OCI-LY7 (cell line): ENCODE data around the gene NR2E1. TPM values are rescaled to one million over a fixed set of nuclear protein-coding genes. Genes with fewer than 3 reads are reported as not detected.

Experiments
- BruUV-seq: library from RNA; stranded (reverse); fragments of 400-500 nt; replicated peaks from 2 replicates; lab custom pipeline; 2021; lab: Mats Ljungman, UMichigan
- CTCF ChIA-PET: fragments of 300-600 bp; sonication (Branson Sonifier 250); formaldehyde crosslinking; loops from one replicate; lab custom pipeline; 2022; ENCODE audit warnings: antibody characterized with exemption; ENCODE audit not compliant: unreplicated experiment; lab: Charles Lee
- POLR2A ChIA-PET: fragments of 300-600 bp; sonication (Branson Sonifier 250); formaldehyde crosslinking; loops from one replicate; lab custom pipeline; 2022; ENCODE audit warnings: antibody characterized with exemption; lab: Charles Lee
- DNase-seq: peaks from one replicate; pipeline ENCODE4 v3.0.0-alpha.2; 2015; ENCODE audit warnings: low spot score
- H2AFZ ChIP-seq: fragments of 200-600 bp; sonication (generic), shearing (Covaris generic); 2 replicates; pipeline ENCODE4 v1.6.1; 2014; ENCODE audit warnings: mild to moderate bottlenecking, antibody characterized with exemption, low read length, moderate library complexity
- H3K27ac ChIP-seq: fragments of 200-600 bp; sonication (generic); 2 replicates; pipeline ENCODE4 v1.5.1; 2014; ENCODE audit warnings: mixed run types, low read depth, mild to moderate bottlenecking, moderate library complexity, low read length, inconsistent platforms; ENCODE audit not compliant: poor library complexity, severe bottlenecking
- H3K36me3 ChIP-seq: fragments of 200-600 bp; sonication (generic); 2 replicates; pipeline ENCODE4 v1.6.1; 2014; ENCODE audit warnings: mild to moderate bottlenecking, antibody characterized with exemption, low read length, moderate library complexity, mixed read lengths; ENCODE audit not compliant: insufficient read depth
- H3K4me1 ChIP-seq: fragments of 200-600 bp; sonication (generic); 2 replicates; pipeline ENCODE4 v1.5.1; 2014; ENCODE audit warnings: mild to moderate bottlenecking, low read length; ENCODE audit not compliant: insufficient read depth, poor library complexity, severe bottlenecking
- H3K4me2 ChIP-seq: fragments of 200-600 bp; sonication (generic); 2 replicates; pipeline ENCODE4 v1.6.1; 2014; ENCODE audit warnings: mild to moderate bottlenecking, low read length
- H3K4me3 ChIP-seq: fragments of 200-600 bp; sonication (generic); 2 replicates; pipeline ENCODE4 v1.5.1; 2014; ENCODE audit warnings: mild to moderate bottlenecking, low read depth, low read length; ENCODE audit not compliant: poor library complexity, severe bottlenecking
- H3K79me2 ChIP-seq: fragments of 200-600 bp; sonication (generic); 2 replicates; pipeline ENCODE4 v1.6.1; 2016; ENCODE audit warnings: low read depth, mild to moderate bottlenecking, low read length, moderate library complexity, mixed read lengths; ENCODE audit not compliant: insufficient read depth
- H3K9me2 ChIP-seq: fragments of 200-600 bp; sonication (generic); 2 replicates; pipeline ENCODE4 v1.6.1; 2016; ENCODE audit warnings: mild to moderate bottlenecking, low read length, mixed read lengths; ENCODE audit not compliant: insufficient read depth
- H3K9me3 ChIP-seq: fragments of 200-600 bp; sonication (generic); 2 replicates; pipeline ENCODE4 v1.6.1; 2014; ENCODE audit warnings: mild to moderate bottlenecking, mixed run types, low read length, mixed read lengths
- H4K20me1 ChIP-seq: fragments of 200-600 bp; sonication (generic); 2 replicates; pipeline ENCODE4 v1.6.1; 2014; ENCODE audit warnings: mild to moderate bottlenecking, antibody characterized with exemption, low read length, moderate library complexity, mixed read lengths; ENCODE audit not compliant: insufficient read depth
- EZH2phosphoT487 ChIP-seq: fragments of 200-600 bp; sonication (generic); IDR thresholded peaks from 2 replicates; pipeline ENCODE4 v1.6.1; 2018; ENCODE audit warnings: low read depth, borderline replicate concordance, mild to moderate bottlenecking, mixed run types, antibody characterized with exemption, low read length, moderate library complexity, mixed read lengths
- intact Hi-C: fragments of 100-400 bp; cut with micrococcal nuclease; formaldehyde crosslinking; loops from one replicate; pipeline ENCODE4 v1.10.0; 2022; ENCODE audit not compliant: unreplicated experiment
- total RNA-seq, 2 experiments: library from RNA; depleted of rRNA in 1 of 2; stranded (reverse); fragments of >200 nt in 1 of 2; shearing (Covaris generic) in 1 of 2; gene quantifications; 2 replicates each; pipeline ENCODE4 v1.2.3, GENCODE V29; 2014 to 2022
- TF ChIP-seq, protein P1 (sequence below): fragments of 200-600 bp; sonication (generic); conservative IDR thresholded peaks from 2 replicates; pipeline ENCODE4 v1.5.1; 2014; ENCODE audit warnings: mild to moderate bottlenecking, antibody characterized with exemption, low read length, moderate library complexity, mixed read lengths

NR2E1 gene
- total RNA-seq, 2 experiments from 2014 or later, result not detected

DNA sequence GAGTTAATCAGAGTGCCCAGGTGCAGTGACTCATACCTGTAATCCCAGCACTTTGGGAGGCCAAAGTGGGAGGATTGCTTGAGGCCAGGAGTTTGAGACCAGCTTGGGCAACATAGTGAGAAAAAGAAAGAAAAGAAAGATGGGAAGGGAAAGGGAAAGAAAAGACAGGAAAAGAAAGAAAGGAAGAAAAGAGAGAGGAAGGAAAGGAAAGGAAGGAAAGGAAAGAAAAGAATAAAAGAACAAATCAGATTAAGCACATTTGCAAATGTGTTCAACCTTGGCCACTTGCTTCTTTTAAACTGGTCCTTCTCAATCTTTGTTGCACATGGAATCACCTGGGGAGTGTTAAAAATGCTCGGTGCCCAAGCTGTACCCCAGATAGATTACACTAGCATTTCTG lies 28.0 kb downstream of the NR2E1 start:
- CTCF ChIA-PET, result no interaction called here
- H3K4me2 ChIP-seq, result no peak overlapping the region
- H3K4me3 ChIP-seq, result no peak overlapping the region
- no peaks in the 10 kb centered on the region for H3K36me3 ChIP-seq
- H3K4me1 ChIP-seq, result no peaks in the 10 kb centered on the region
- H2AFZ ChIP-seq, result no peak overlapping the region
- H3K9me3 ChIP-seq, result no peaks in the 10 kb centered on the region
- H3K79me2 ChIP-seq, result no peaks in the 10 kb centered on the region
- no peak overlapping the region for H3K27ac ChIP-seq
- intact Hi-C loops, result no loop called here
- H3K9me2 ChIP-seq, result no peaks in the 10 kb centered on the region
- no peaks in the 10 kb centered on the region for H4K20me1 ChIP-seq
- no peak for DNase-seq
- BruUV-seq, result no TSS peak
- no peak for TF ChIP-seq EZH2phosphoT487
- TF ChIP-seq, protein P1, sequence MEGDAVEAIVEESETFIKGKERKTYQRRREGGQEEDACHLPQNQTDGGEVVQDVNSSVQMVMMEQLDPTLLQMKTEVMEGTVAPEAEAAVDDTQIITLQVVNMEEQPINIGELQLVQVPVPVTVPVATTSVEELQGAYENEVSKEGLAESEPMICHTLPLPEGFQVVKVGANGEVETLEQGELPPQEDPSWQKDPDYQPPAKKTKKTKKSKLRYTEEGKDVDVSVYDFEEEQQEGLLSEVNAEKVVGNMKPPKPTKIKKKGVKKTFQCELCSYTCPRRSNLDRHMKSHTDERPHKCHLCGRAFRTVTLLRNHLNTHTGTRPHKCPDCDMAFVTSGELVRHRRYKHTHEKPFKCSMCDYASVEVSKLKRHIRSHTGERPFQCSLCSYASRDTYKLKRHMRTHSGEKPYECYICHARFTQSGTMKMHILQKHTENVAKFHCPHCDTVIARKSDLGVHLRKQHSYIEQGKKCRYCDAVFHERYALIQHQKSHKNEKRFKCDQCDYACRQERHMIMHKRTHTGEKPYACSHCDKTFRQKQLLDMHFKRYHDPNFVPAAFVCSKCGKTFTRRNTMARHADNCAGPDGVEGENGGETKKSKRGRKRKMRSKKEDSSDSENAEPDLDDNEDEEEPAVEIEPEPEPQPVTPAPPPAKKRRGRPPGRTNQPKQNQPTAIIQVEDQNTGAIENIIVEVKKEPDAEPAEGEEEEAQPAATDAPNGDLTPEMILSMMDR, result no peak
- POLR2A ChIA-PET, result no interaction called here

DNA sequence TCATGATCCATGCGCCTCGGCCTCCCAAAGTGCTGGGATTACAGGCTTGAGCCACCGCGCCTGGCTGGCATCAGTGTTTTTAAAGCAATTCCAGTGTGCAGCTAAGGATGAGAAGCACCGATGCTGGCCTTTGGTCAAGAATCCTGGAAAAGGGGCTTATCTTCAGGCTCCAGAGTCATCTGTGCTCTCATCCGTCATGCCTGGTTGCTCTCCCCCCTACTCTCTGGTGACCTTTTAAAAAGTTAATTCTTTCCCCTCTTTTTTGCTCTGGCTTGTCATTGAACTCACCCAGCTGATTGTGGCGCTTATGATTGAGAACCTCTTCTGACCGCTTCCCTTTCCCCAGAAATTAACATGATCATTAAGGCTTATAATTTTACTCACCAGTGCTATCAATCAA lies 28.7 kb downstream of the NR2E1 start:
- intact Hi-C loops, result no loop called here
- Histone ChIP-seq H2AFZ (no peak overlapping the region), H3K4me2 (no peak overlapping the region), H3K27ac (no peak overlapping the region), H3K4me1 (no peaks in the 10 kb centered on the region), H3K36me3 (no peaks in the 10 kb centered on the region), H3K9me2 (no peaks in the 10 kb centered on the region), H4K20me1 (no peaks in the 10 kb centered on the region), H3K4me3 (no peak overlapping the region), H3K79me2 (no peaks in the 10 kb centered on the region), H3K9me3 (no peaks in the 10 kb centered on the region)
- no TSS peak for BruUV-seq
- no peak for DNase-seq
- TF ChIP-seq EZH2phosphoT487, result no peak
- ChIA-PET CTCF (no interaction called here), POLR2A (no interaction called here)

DNA sequence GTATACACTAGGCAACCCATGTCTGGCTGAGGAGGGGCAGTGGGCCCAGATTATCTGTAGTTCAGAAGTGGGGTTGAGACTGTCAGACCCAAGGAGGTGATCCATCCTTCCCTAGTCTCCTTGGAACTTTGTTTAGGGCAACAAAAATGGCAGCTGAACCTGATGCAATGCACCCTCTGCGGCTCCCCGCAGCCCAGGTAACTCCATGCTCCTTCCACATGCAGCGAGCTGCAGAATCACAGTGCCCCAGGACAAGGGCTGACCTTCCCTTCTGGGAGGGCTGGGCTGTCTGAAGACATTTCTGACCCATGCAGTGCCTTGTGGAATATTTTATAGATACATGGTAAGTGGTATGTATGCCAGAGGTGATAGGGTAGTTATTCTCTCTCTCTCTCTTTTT lies 29.4 kb downstream of the NR2E1 start:
- Histone ChIP-seq H3K9me3 (no peaks in the 10 kb centered on the region), H3K27ac (no peak overlapping the region), H4K20me1 (no peaks in the 10 kb centered on the region), H3K4me2 (no peak overlapping the region), H3K36me3 (no peaks in the 10 kb centered on the region), H3K79me2 (no peaks in the 10 kb centered on the region), H3K4me1 (no peaks in the 10 kb centered on the region), H3K9me2 (no peaks in the 10 kb centered on the region), H2AFZ (no peak overlapping the region), H3K4me3 (no peak overlapping the region)
- CTCF ChIA-PET, result no interaction called here
- BruUV-seq, result no TSS peak
- intact Hi-C loops, result no loop called here
- DNase-seq, result no peak
- POLR2A ChIA-PET, result interaction anchor here (0.6 kb wide), 1 partner anchor 567 kb away, joined by 3 read pairs; no protein-coding TSS in a partner anchor
- TF ChIP-seq, protein P1, result no peak
- no peak for TF ChIP-seq EZH2phosphoT487
